ENCODE results near the gene CEACAM8. TPM values are rescaled to one million over a fixed set of nuclear protein-coding genes. Genes with fewer than 3 reads are reported as not detected.

CEACAM8 gene
- total and polyA plus RNA-seq, 2 donors from 2014 or later = not detected

GRCh38 chr19:42534391-42534790, 60.3 kb downstream of the CEACAM8 start:
- no peak for TF ChIP-seq CTCF (IDR thresholded peaks at IDR 0.05; ENCODE audit: borderline replicate concordance, extremely low read depth, insufficient read depth)
- Histone ChIP-seq H3K9me3 (ENCODE audit: control insufficient read depth in 2 of 3, insufficient read depth in 1 of 3, low read length in 3 of 3) (no peaks in the 10 kb centered on the region), H3K9ac (ENCODE audit: low read length in 3 of 3) (no peak overlapping the region), H3K4me3 (ENCODE audit: low read length in 3 of 3) (no peak overlapping the region), H3K27me3 (ENCODE audit: control insufficient read depth, insufficient read depth, low read length) (no peaks in the 10 kb centered on the region), H3K36me3 (ENCODE audit: control insufficient read depth in 2 of 3, insufficient read depth in 3 of 3, low read length in 3 of 3) (no peaks in the 10 kb centered on the region), H3K27ac (ENCODE audit: low read depth in 2 of 2, low read length in 2 of 2) (no peak overlapping the region), H3K4me1 (ENCODE audit: control insufficient read depth in 2 of 3, insufficient read depth in 2 of 3, low read depth in 1 of 3, low read length in 3 of 3) (peaks cover 0 to under 1% (median 0%) of the 10 kb centered on the region in 3 donors)
- intact Hi-C loops (cut with DNase I) = loop anchor here (10.0 kb wide), 1 partner anchor 90 kb away; the partner anchor contains the start of gene CXCL17
- FAIRE-seq = no peak
- DNase-seq = no peak

- intact Hi-C loops (cut with DNase I) = loop anchor here (10.0 kb wide), 1 partner anchor 88 kb away; the partner anchor contains the start of gene CXCL17
- no peak for FAIRE-seq
- H3K9me3 ChIP-seq (ENCODE audit: control insufficient read depth in 2 of 3, insufficient read depth in 1 of 3, low read length in 3 of 3) = no peaks in the 10 kb centered on the region
- H3K4me1 ChIP-seq (ENCODE audit: control insufficient read depth in 2 of 3, insufficient read depth in 2 of 3, low read depth in 1 of 3, low read length in 3 of 3) = peaks cover 0 to 11% (median 7%) of the 10 kb centered on the region in 3 donors
- no peak overlapping the region for H3K4me3 ChIP-seq (ENCODE audit: low read length in 3 of 3)
- H3K36me3 ChIP-seq (ENCODE audit: control insufficient read depth in 2 of 3, insufficient read depth in 3 of 3, low read length in 3 of 3) = no peaks in the 10 kb centered on the region
- TF ChIP-seq CTCF (IDR thresholded peaks at IDR 0.05; ENCODE audit: borderline replicate concordance, extremely low read depth, insufficient read depth) = no peak
- no peaks in the 10 kb centered on the region for H3K27me3 ChIP-seq (ENCODE audit: control insufficient read depth, insufficient read depth, low read length)
- no peak overlapping the region for H3K27ac ChIP-seq (ENCODE audit: low read depth in 2 of 2, low read length in 2 of 2)
- H3K9ac ChIP-seq (ENCODE audit: low read length in 3 of 3) = no peak overlapping the region
- DNase-seq = no peak
Observed at GRCh38 chr19:42532891-42533290, 61.8 kb downstream of the CEACAM8 start.

DNA sequence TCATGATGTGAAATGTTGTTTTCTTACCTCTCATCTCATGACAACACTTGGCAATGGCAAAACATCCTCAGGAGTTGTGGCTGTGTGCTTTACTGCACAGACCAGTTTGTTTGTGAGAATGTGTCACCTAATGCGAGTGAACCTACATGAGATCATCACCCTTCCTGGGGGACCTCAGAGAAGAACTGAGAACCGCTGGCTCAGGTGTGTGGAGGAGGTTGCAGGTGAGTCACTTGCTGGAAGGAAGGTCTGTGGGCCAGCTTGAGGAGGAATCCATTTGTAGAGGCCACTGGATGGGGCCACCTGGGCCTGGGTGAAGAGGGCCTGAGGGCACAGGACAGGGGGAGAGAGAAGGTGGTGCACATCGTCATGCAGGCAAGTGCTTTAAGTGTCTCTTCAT, 63.4 kb downstream of the CEACAM8 start:
- H3K36me3 ChIP-seq (ENCODE audit: control insufficient read depth in 2 of 3, insufficient read depth in 3 of 3, low read length in 3 of 3) = no peaks in the 10 kb centered on the region
- DNase-seq = no peak
- H3K4me1 ChIP-seq (ENCODE audit: control insufficient read depth in 2 of 3, insufficient read depth in 2 of 3, low read depth in 1 of 3, low read length in 3 of 3) = peaks cover 0 to 13% (median 11%) of the 10 kb centered on the region in 3 donors
- no peaks in the 10 kb centered on the region for H3K27me3 ChIP-seq (ENCODE audit: control insufficient read depth, insufficient read depth, low read length)
- no peaks in the 10 kb centered on the region for H3K9me3 ChIP-seq (ENCODE audit: control insufficient read depth in 2 of 3, insufficient read depth in 1 of 3, low read length in 3 of 3)
- FAIRE-seq = no peak
- intact Hi-C loops (cut with DNase I) = loop anchor here (10.0 kb wide), 1 partner anchor 87 kb away; the partner anchor contains the start of gene CXCL17
- H3K9ac ChIP-seq (ENCODE audit: low read length in 3 of 3) = no peak overlapping the region
- no peak overlapping the region for H3K4me3 ChIP-seq (ENCODE audit: low read length in 3 of 3)
- no peak overlapping the region for H3K27ac ChIP-seq (ENCODE audit: low read depth in 2 of 2, low read length in 2 of 2)
- TF ChIP-seq CTCF (IDR thresholded peaks at IDR 0.05; ENCODE audit: borderline replicate concordance, extremely low read depth, insufficient read depth) = no peak

Other genes with a start within 250 kb of the CEACAM8 start
- gene CNFN, start 204.6 kb downstream of the CEACAM8 start, total RNA-seq = 2.2 TPM
- gene CNFN, start 204.6 kb downstream of the CEACAM8 start, polyA plus RNA-seq (ENCODE audit: insufficient read depth, low read depth, low replicate concordance) = 4.9 TPM
- 8.9 TPM for gene LIPE, start 167.5 kb downstream of the CEACAM8 start, total RNA-seq
- gene LIPE, start 167.5 kb downstream of the CEACAM8 start, polyA plus RNA-seq (ENCODE audit: insufficient read depth, low read depth, low replicate concordance) = 9.9 TPM
- not detected for gene CXCL17, start 152.0 kb downstream of the CEACAM8 start, total RNA-seq
- gene CXCL17, start 152.0 kb downstream of the CEACAM8 start, polyA plus RNA-seq (ENCODE audit: insufficient read depth, low read depth, low replicate concordance) = not detected
- gene CEACAM1, start 66.4 kb downstream of the CEACAM8 start, total RNA-seq = 33.1 TPM
- gene CEACAM1, start 66.4 kb downstream of the CEACAM8 start, polyA plus RNA-seq (ENCODE audit: insufficient read depth, low read depth, low replicate concordance) = 34.3 TPM
- not detected for gene PSG3, start 145.6 kb upstream of the CEACAM8 start, total RNA-seq
- gene PSG3, start 145.6 kb upstream of the CEACAM8 start, polyA plus RNA-seq (ENCODE audit: insufficient read depth, low read depth, low replicate concordance) = not detected
- gene PSG8, start 170.8 kb upstream of the CEACAM8 start, total RNA-seq = not detected
- gene PSG8, start 170.8 kb upstream of the CEACAM8 start, polyA plus RNA-seq (ENCODE audit: insufficient read depth, low read depth, low replicate concordance) = not detected

Data from kidney (tissue), 14 donors.